Smooth muscle cell of the pulmonary artery (primary cell): ENCODE measurements around the gene SP2. TPM values are rescaled to one million over a fixed set of nuclear protein-coding genes. Genes with fewer than 3 reads are reported as not detected.

Experiments
- total RNA-seq: library from RNA; depleted of rRNA; stranded (reverse); fragments of >200 nt; gene quantifications from 2 replicates; pipeline ENCODE4 v1.2.3, GENCODE V29; 2014

SP2 gene
- 1.6 and 1.8 TPM in 2 replicates for total RNA-seq

DNA sequence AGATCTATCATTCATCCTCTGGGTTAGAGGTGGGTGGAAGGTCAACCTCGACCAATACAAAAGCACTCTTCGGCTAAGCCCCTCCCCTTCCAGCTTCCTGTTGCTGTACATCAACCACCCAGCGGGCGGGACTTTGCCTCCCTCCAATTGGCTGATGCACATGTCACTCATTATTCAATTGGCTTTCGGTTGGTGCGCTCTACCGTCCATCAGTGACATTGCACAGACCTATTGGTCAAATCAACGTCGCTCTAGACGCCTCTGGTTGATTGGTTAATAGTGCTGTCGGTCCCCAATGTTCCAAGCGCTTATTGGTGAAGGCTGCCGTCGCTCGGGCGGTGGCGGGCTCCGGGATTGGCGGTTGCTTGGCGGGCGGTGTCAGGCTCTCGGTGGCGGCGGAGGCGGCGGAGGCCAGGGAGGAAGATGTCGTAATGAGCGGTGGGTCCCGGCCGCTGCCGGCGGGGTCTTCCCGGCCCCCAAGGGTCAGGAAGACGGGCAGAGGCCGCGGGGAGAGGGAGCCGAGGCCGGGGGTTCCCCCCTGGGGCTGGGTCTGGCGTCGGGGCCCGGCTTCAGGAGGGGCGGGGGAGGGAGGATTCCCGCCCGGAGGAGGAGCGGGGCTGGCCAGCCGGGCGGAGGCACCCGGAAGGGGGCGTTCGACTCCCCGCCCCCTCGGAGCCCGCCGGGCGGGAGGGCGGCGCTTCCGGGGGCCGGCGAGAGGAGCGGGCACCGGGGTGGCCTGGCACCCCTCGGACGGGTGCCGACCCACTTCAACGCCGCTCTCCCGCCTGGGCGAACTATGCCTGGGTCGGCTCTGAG, at the start of gene SP2:
Gene SP2, plus strand, starts transcription at position 381 of the 816 bp plus-strand sequence. Its CDS starts 51 bp downstream, at position 432.

DNA sequence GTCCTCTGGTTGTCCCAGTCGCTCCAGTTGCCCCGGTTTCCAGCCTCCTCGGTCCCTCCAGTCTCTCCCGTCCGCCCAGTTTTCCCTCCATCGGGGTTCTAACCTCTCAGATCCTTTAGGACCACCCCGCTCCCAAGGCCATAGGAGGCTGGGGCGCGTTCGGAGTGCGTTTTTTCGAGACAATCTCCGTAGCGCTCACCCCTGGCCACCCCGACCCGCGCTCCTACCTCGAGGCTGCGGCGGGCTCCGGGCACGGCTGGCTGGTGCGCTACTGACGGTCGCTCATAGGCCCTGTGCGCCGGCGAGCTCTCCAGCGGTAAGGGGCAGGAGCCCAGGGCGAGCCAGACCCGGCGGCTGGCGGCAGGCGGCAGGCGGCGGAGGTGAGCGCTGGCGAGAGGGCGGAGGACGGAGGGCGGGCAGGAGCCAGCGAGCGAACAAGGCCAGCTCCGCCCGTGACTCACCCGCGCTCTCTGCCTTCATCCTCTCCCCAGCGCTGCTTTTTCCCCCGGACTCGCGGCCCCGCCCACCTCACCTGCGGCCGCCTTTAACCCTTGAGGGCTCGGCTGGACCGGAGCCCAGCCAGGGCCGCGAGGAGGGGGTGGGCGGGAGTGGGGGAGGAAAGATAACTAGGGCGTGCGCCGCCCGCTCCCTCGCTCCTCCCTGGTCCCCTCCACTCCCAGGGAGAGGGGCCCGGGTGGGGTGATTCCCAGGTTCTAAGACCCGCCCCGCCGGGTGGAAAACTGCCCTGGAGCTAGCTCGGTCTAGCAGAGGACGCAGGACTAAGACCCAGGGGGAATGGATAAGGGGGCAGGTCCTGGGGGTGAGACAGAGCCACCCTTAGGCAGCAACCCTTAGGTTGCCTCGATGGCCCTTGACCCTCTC, 45.1 kb upstream of the SP2 start, which contains the start of gene SP6:
Gene SP6, minus strand, starts transcription at position 472 of the 882 bp plus-strand sequence. CDS start 2,734 bp downstream, outside the sequence.

DNA sequence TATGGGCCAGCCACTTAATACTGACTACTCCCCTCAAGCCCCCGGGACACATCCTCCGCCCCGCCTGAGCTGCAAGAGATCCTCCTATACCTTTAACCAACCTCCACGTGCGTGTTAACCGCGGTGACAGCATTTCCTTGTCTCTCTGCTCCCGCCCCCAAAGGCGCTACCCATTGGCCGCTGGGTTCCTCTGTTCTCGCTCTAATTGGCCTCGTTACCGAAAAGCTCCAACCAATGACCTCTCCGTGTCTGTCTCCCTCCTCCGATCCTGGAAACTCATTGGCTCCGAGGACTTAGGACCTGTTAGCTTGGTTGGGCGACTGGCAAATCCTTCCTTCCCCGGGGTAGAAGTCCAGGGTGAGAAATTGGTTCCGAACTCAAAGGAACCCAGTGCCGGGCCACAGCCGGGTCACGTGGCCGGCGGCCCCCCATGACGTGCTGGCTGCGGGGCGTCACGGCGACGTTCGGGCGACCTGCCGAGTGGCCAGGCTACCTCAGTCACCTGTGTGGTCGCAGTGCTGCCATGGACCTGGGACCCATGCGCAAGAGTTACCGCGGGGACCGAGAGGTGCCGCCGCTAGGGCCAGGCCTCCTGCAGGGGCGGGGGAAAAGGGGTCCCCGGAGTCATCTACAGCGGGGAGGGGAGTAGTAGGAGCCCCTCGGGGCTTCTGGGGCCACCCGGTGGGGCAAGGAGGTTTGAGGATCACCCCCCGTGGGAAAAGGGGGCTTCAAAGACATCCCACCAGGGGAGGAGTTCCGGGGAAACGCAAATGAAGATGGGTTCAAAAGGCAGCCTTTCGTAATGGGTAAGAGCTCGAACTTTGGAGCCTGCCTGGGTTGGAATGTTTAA, 45.4 kb downstream of the SP2 start, which contains the start of gene PNPO:
Gene PNPO, plus strand, starts transcription at position 326 of the 850 bp plus-strand sequence. Its CDS starts 105 bp downstream, at position 431.

DNA sequence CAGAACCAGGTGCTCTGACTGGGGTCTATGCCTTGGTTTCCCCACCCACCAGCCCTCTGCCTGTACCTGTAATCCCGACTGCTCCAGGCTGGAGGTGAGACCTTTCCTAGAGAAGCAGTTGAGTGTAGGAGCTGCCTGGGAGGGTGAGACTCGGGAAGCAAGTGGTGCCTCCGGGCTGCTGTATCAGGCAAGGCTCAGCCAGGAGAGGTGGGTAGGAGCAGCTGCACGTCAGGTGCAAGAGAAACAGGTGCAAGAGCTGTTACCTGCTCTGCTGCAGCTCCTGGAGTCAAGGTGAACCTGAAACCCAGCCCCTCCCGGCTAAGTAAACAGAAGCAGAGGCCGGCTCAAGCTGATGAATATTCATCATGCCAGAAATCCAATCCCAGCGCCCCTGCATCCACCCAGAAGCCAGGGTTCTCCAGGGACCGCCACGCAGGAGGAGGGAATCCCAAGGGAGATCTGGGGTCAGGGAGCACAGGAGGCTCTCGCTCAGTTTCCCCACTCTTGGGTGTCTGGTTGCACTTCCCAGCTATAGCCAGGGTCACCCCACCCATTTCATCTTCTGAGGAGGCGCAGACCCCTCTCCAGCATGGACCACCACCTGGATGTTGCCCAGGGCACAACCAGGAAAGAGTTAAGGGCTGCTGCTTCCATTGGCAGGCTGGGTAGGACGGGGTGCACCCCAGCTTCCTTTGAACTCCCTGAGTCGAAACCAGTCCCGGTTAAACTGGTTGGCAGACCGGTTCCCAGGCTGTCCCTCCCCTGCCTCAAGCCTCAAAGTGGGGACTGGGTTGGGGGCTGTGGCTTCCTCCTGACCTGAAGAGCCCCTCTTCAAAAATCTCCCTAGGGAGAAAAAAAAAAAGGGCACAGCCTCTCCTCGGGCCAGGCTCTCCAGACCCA, 61.8 kb downstream of the SP2 start, which contains the start of gene PRR15L:
Gene PRR15L, minus strand, starts transcription at position 293 of the 900 bp plus-strand sequence. CDS start 4,649 bp downstream, outside the sequence.

DNA sequence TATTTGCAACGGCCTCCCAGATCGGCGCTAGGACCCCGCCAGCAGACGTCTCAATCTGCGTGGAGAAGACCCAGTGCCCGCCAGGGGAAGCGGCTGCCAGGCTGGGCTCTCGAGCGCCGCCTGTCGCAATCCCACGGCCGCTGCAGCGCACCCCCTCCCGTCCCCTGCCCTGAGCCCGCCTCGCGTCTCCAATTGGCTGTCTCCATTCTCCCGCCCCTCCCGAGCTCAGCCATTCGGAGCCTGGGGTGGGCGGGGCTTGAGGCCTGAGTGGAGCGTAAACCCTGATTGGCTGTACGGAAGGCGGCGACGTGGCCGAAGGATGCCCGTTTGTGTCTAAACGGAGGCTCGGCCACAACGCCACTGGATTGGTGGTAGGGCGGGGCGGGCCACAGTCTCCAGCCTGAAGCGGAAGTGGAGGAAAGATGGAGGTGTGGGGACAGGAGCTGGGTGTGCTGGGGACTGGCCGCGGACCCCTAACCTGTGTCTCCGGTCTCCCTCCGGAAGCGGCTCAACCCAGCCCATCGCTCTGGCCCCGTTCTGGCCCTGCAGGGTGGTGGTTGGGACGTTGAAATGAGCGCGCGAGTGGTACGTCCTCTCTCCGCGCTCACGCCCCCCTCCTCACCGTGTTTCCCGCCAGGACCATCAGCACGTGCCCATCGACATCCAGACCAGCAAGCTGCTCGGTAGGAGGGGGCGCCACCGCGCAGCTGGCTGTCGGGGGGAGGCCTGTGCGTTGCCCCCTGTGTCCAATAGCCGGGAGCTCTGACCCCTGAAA, 74.9 kb downstream of the SP2 start, which contains the start of gene CDK5RAP3:
Gene CDK5RAP3, plus strand, starts transcription at position 389 of the 775 bp plus-strand sequence. Its CDS starts 34 bp downstream, at position 423.

Other genes starting within 250 kb of the SP2 start
- 327 and 374 TPM in 2 replicates for gene KPNB1, start 246.3 kb upstream of the SP2 start, total RNA-seq
- gene TBKBP1, start 202.1 kb upstream of the SP2 start, total RNA-seq: 9.9 and 12.5 TPM in 2 replicates
- not detected in 2 replicates for gene TBX21, start 163.0 kb upstream of the SP2 start, total RNA-seq
- gene OSBPL7, start 74.4 kb upstream of the SP2 start, total RNA-seq: 6.0 and 6.7 TPM in 2 replicates
- gene MRPL10, start 64.7 kb upstream of the SP2 start, total RNA-seq: 23.0 and 24.5 TPM in 2 replicates
- gene LRRC46, start 64.6 kb upstream of the SP2 start, total RNA-seq: 0.10 and 0.20 TPM in 2 replicates
- 27.0 and 29.8 TPM in 2 replicates for gene SCRN2, start 55.0 kb upstream of the SP2 start, total RNA-seq
- 0.07 and 0.23 TPM in 2 replicates for gene SP6, start 45.1 kb upstream of the SP2 start, total RNA-seq
- gene PNPO, start 45.3 kb downstream of the SP2 start, total RNA-seq: 22.6 and 25.1 TPM in 2 replicates
- not detected in 2 replicates for gene PRR15L, start 61.6 kb downstream of the SP2 start, total RNA-seq
- 69.5 and 106 TPM in 2 replicates for gene CDK5RAP3, start 74.9 kb downstream of the SP2 start, total RNA-seq
- gene COPZ2, start 141.6 kb downstream of the SP2 start, total RNA-seq: 50.5 and 62.9 TPM in 2 replicates
- gene NFE2L1, start 152.1 kb downstream of the SP2 start, total RNA-seq: 302 and 435 TPM in 2 replicates
- gene CBX1, start 205.2 kb downstream of the SP2 start, total RNA-seq: 34.4 and 34.9 TPM in 2 replicates
- gene SNX11, start 211.5 kb downstream of the SP2 start, total RNA-seq: 11.9 and 12.7 TPM in 2 replicates